Central memory CD4-positive, alpha-beta T cell (primary cell): ENCODE measurements around the gene GRK5.

Experiments used
- DNase-seq: peaks from one replicate; pipeline ENCODE4 v3.0.0; 2022

The GRK5 gene

GRCh38 chr10:119199231-119199992 is 8.0 kb upstream of the GRK5 start:
- DNase-seq: peak; percentile 44

GRCh38 chr10:119201233-119201632 is 6.1 kb upstream of the GRK5 start:
- DNase-seq: no peak

- DNase-seq: no peak
Observed at GRCh38 chr10:119203006-119203405, 4.4 kb upstream of the GRK5 start.

GRCh38 chr10:119205894-119206602 is 1.3 kb upstream of the GRK5 start:
- DNase-seq: peak; percentile 35

GRCh38 chr10:119206603-119207365 is 587 bp upstream of the GRK5 start:
- peak; percentile 67 for DNase-seq

- peak; percentile 10 for DNase-seq
Observed at GRCh38 chr10:119207713-119208552, 562 bp downstream of the GRK5 start.

- DNase-seq: no peak
Observed at GRCh38 chr10:119208553-119208940, 1.2 kb downstream of the GRK5 start.

- peak; percentile 58 for DNase-seq
Observed at GRCh38 chr10:119209035-119209735, 1.8 kb downstream of the GRK5 start.

GRCh38 chr10:119209736-119210355 is 2.5 kb downstream of the GRK5 start:
- no peak for DNase-seq

- DNase-seq: no peak
Observed at GRCh38 chr10:119210633-119211032, 3.3 kb downstream of the GRK5 start.

GRCh38 chr10:119211176-119211575 is 3.8 kb downstream of the GRK5 start:
- DNase-seq: no peak

GRCh38 chr10:119211625-119212441 is 4.5 kb downstream of the GRK5 start:
- DNase-seq: peak; percentile 55

GRCh38 chr10:119215371-119215770 is 8.0 kb downstream of the GRK5 start:
- no peak for DNase-seq

- no peak for DNase-seq
Observed at GRCh38 chr10:119216127-119216526, 8.8 kb downstream of the GRK5 start.

- no peak for DNase-seq
Observed at GRCh38 chr10:119217401-119217800, 10.0 kb downstream of the GRK5 start.

- no peak for DNase-seq
Observed at GRCh38 chr10:119217991-119218490, 10.7 kb downstream of the GRK5 start.

GRCh38 chr10:119219871-119220270 is 12.5 kb downstream of the GRK5 start:
- no peak for DNase-seq

GRCh38 chr10:119221201-119221600 is 13.8 kb downstream of the GRK5 start:
- no peak for DNase-seq

- DNase-seq: no peak
Observed at GRCh38 chr10:119221666-119222065, 14.3 kb downstream of the GRK5 start.

- no peak for DNase-seq
Observed at GRCh38 chr10:119222537-119222936, 15.2 kb downstream of the GRK5 start.
